WTC11 (cell line): ENCODE results near the gene ABCB6. TPM values are rescaled to one million over a fixed set of nuclear protein-coding genes. Genes with fewer than 3 reads are reported as not detected.

Experiments
- ATAC-seq: fragments of 200-7000 bp; cut with Tn5 transposase; 2 replicates; pipeline ENCODE4 v1.10.0; 2021; ENCODE audit warnings: mild to moderate bottlenecking, moderate library complexity
- CTCF ChIA-PET: fragments of 300-600 bp; sonication (Branson Sonifier 250); formaldehyde crosslinking; loops from one replicate; lab custom pipeline; 2021; ENCODE audit warnings: antibody characterized with exemption; lab: Charles Lee
- POLR2A ChIA-PET: fragments of 350-600 bp; sonication (Branson Sonifier 250); formaldehyde crosslinking; loops from one replicate; lab custom pipeline; 2021; ENCODE audit warnings: antibody characterized with exemption; lab: Charles Lee
- DNase-seq: peaks from one replicate; pipeline ENCODE4 v3.0.0; 2021; ENCODE audit warnings: low spot score
- H3K27ac Mint-ChIP-seq: 2 replicates; pipeline ENCODE4 v1.8.0; 2021; ENCODE audit warnings: mixed read lengths
- H3K27me3 Mint-ChIP-seq: 2 replicates; pipeline ENCODE4 v1.8.0; 2021; ENCODE audit warnings: low read depth, mild to moderate bottlenecking, moderate library complexity, mixed read lengths
- H3K36me3 Mint-ChIP-seq: 2 replicates; pipeline ENCODE4 v1.8.0; 2021; ENCODE audit warnings: mixed read lengths
- H3K4me1 Mint-ChIP-seq: 2 replicates; pipeline ENCODE4 v1.8.0; 2022; ENCODE audit warnings: mixed read lengths
- H3K4me3 Mint-ChIP-seq: 2 replicates; pipeline ENCODE4 v1.8.0; 2021; ENCODE audit warnings: mild to moderate bottlenecking, moderate library complexity, mixed read lengths
- H3K9me3 Mint-ChIP-seq: 2 replicates; pipeline ENCODE4 v1.8.0; 2021; ENCODE audit warnings: mixed read lengths
- CTCF ChIP-seq: fragments of 200-600 bp; IDR thresholded peaks from 2 replicates; pipeline ENCODE4 v1.8.0; 2022; ENCODE audit warnings: antibody characterized with exemption
- ESRRA ChIP-seq: sonication (generic); formaldehyde crosslinking; IDR thresholded peaks from 2 replicates; pipeline ENCODE4 v1.8.1; 2022; ENCODE audit warnings: mild to moderate bottlenecking, missing genetic modification reagents, borderline replicate concordance
- ETV6 ChIP-seq: sonication (generic); formaldehyde crosslinking; IDR thresholded peaks from 2 replicates; pipeline ENCODE4 v1.8.1; 2022; ENCODE audit warnings: mild to moderate bottlenecking, missing genetic modification reagents
- FOXK1 ChIP-seq: sonication (generic); formaldehyde crosslinking; IDR thresholded peaks from 2 replicates; pipeline ENCODE4 v1.8.0; 2022; ENCODE audit warnings: mild to moderate bottlenecking, moderate library complexity, missing genetic modification reagents
- GABPB1 ChIP-seq: sonication (generic); formaldehyde crosslinking; IDR thresholded peaks from 2 replicates; pipeline ENCODE4 v1.8.1; 2023; ENCODE audit warnings: mild to moderate bottlenecking, missing genetic modification reagents
- IRF2 ChIP-seq: sonication (generic); formaldehyde crosslinking; IDR thresholded peaks from 2 replicates; pipeline ENCODE4 v1.8.0; 2022; ENCODE audit warnings: low read depth, missing genetic modification reagents, borderline replicate concordance
- JAZF1 ChIP-seq: fragments of 250-450 bp; sonication (Bioruptor Pico); IDR thresholded peaks from 2 replicates; pipeline ENCODE4 v1.9.0; 2021; ENCODE audit warnings: moderate library complexity, mild to moderate bottlenecking, inconsistent platforms
- NR2C2 ChIP-seq: sonication (generic); formaldehyde crosslinking; IDR thresholded peaks from 2 replicates; pipeline ENCODE4 v1.8.0; 2022; ENCODE audit warnings: mild to moderate bottlenecking, missing genetic modification reagents
- PREB ChIP-seq: sonication (generic); formaldehyde crosslinking; IDR thresholded peaks from 2 replicates; pipeline ENCODE4 v1.8.1; 2022; ENCODE audit warnings: mild to moderate bottlenecking, missing genetic modification reagents, moderate library complexity, borderline replicate concordance
- SMAD3 ChIP-seq: sonication (generic); formaldehyde crosslinking; IDR thresholded peaks from 2 replicates; pipeline ENCODE4 v1.8.0; 2022; ENCODE audit warnings: missing genetic modification reagents, mild to moderate bottlenecking, borderline replicate concordance
- SOX15 ChIP-seq: fragments of 250-450 bp; sonication (Bioruptor Pico); IDR thresholded peaks from 2 replicates; pipeline ENCODE4 v1.9.0; 2021; ENCODE audit warnings: mild to moderate bottlenecking
- ZBTB21 ChIP-seq: sonication (generic); formaldehyde crosslinking; IDR thresholded peaks from 2 replicates; pipeline ENCODE4 v1.8.1; 2023; ENCODE audit warnings: mild to moderate bottlenecking, missing genetic modification reagents, borderline replicate concordance
- ZNF219 ChIP-seq: sonication (generic); formaldehyde crosslinking; IDR thresholded peaks from 2 replicates; pipeline ENCODE4 v1.8.0; 2023; ENCODE audit warnings: missing genetic modification reagents, mild to moderate bottlenecking, borderline replicate concordance
- ZNF232 ChIP-seq: sonication (generic); formaldehyde crosslinking; IDR thresholded peaks from 2 replicates; pipeline ENCODE4 v1.8.0; 2022; ENCODE audit warnings: mild to moderate bottlenecking, missing genetic modification reagents
- ZNF532 ChIP-seq: fragments of 250-450 bp; sonication (Bioruptor Pico); IDR thresholded peaks from 2 replicates; pipeline ENCODE4 v1.9.0; 2021; ENCODE audit warnings: mild to moderate bottlenecking, borderline replicate concordance
- ZSCAN18 ChIP-seq: fragments of 250-450 bp; sonication (Bioruptor Pico); IDR thresholded peaks from 2 replicates; pipeline ENCODE4 v2.1.2; 2022; ENCODE audit warnings: mild to moderate bottlenecking, moderate library complexity
- total RNA-seq: library from RNA; stranded (reverse); gene quantifications from 3 replicates; pipeline ENCODE4 v1.2.3, GENCODE V29; 2021
- TF ChIP-seq, protein P1 (sequence below): fragments of 250-450 bp; sonication (Bioruptor Pico); IDR thresholded peaks from 2 replicates; pipeline ENCODE4 v1.9.0; 2021; ENCODE audit warnings: moderate library complexity, mild to moderate bottlenecking, inconsistent platforms, borderline replicate concordance
- TF ChIP-seq, protein P2 (sequence below): sonication (generic); formaldehyde crosslinking; IDR thresholded peaks from 2 replicates; pipeline ENCODE4 v1.8.0; 2022; ENCODE audit warnings: mild to moderate bottlenecking, missing genetic modification reagents
- TF ChIP-seq, protein P3 (sequence below): sonication (generic); formaldehyde crosslinking; conservative IDR thresholded peaks from 2 replicates; pipeline ENCODE4 v1.8.1; 2023; ENCODE audit warnings: mild to moderate bottlenecking, low read depth, missing genetic modification reagents, moderate library complexity
- TF ChIP-seq, protein P4 (sequence below): sonication (generic); formaldehyde crosslinking; IDR thresholded peaks from 2 replicates; pipeline ENCODE4 v1.8.0; 2022; ENCODE audit warnings: mild to moderate bottlenecking, missing genetic modification reagents

ABCB6 gene
- total RNA-seq, 1 experiment from 2014 or later: 44.8 TPM

DNA sequence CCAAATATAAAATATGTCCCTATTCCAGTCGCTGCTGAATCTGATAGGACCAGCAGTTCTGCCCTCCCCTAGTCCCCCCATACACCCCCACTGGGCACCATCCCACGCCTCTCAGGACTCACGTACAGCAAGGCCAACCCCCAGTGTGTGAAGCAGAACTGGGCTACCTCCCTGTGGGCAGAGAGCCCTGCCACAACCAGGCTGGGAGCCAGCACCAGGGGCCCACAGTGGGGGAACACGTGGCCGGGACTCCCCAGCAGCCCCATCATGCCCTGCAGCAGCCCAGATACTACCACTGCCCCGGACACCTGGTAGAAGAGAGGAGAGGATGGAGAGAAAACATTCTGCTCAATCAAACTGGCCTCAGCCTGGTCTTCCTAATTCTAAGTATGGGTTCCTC lies 50.2 kb downstream of the ABCB6 start:
- CTCF ChIA-PET: interaction anchor here (0.6 kb wide), 1 partner anchor 43 kb away, joined by 3 read pairs; no protein-coding TSS in a partner anchor
- no peak for TF ChIP-seq ZSCAN18 (CRISPR knock-in tag)
- TF ChIP-seq NR2C2 (CRISPR knock-in tag): no peak
- TF ChIP-seq ZNF532: no peak
- TF ChIP-seq, protein P1, sequence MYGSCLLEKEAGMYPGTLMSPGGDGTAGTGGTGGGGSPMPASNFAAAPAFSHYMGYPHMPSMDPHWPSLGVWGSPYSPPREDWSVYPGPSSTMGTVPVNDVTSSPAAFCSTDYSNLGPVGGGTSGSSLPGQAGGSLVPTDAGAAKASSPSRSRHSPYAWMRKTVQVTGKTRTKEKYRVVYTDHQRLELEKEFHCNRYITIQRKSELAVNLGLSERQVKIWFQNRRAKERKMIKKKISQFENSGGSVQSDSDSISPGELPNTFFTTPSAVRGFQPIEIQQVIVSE (CRISPR knock-in tag): no peak
- no peak for TF ChIP-seq SMAD3
- no peak for TF ChIP-seq PREB (CRISPR knock-in tag)
- no peak for TF ChIP-seq SOX15 (CRISPR knock-in tag)
- no peak for TF ChIP-seq JAZF1 (CRISPR knock-in tag)
- no peak for TF ChIP-seq IRF2 (CRISPR knock-in tag)
- no peak for TF ChIP-seq CTCF
- TF ChIP-seq, protein P2, sequence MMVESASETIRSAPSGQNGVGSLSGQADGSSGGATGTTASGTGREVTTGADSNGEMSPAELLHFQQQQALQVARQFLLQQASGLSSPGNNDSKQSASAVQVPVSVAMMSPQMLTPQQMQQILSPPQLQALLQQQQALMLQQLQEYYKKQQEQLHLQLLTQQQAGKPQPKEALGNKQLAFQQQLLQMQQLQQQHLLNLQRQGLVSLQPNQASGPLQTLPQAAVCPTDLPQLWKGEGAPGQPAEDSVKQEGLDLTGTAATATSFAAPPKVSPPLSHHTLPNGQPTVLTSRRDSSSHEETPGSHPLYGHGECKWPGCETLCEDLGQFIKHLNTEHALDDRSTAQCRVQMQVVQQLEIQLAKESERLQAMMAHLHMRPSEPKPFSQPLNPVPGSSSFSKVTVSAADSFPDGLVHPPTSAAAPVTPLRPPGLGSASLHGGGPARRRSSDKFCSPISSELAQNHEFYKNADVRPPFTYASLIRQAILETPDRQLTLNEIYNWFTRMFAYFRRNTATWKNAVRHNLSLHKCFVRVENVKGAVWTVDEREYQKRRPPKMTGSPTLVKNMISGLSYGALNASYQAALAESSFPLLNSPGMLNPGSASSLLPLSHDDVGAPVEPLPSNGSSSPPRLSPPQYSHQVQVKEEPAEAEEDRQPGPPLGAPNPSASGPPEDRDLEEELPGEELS (CRISPR knock-in tag): no peak
- TF ChIP-seq ESRRA (CRISPR knock-in tag): no peak
- TF ChIP-seq ZBTB21 (CRISPR knock-in tag): no peak
- no peak for TF ChIP-seq ZNF232 (CRISPR knock-in tag)
- no peak for TF ChIP-seq ETV6 (CRISPR knock-in tag)
- TF ChIP-seq FOXK1: no peak
- TF ChIP-seq, protein P3, sequence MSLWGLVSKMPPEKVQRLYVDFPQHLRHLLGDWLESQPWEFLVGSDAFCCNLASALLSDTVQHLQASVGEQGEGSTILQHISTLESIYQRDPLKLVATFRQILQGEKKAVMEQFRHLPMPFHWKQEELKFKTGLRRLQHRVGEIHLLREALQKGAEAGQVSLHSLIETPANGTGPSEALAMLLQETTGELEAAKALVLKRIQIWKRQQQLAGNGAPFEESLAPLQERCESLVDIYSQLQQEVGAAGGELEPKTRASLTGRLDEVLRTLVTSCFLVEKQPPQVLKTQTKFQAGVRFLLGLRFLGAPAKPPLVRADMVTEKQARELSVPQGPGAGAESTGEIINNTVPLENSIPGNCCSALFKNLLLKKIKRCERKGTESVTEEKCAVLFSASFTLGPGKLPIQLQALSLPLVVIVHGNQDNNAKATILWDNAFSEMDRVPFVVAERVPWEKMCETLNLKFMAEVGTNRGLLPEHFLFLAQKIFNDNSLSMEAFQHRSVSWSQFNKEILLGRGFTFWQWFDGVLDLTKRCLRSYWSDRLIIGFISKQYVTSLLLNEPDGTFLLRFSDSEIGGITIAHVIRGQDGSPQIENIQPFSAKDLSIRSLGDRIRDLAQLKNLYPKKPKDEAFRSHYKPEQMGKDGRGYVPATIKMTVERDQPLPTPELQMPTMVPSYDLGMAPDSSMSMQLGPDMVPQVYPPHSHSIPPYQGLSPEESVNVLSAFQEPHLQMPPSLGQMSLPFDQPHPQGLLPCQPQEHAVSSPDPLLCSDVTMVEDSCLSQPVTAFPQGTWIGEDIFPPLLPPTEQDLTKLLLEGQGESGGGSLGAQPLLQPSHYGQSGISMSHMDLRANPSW (CRISPR knock-in tag): no peak
- TF ChIP-seq GABPB1 (CRISPR knock-in tag): no peak
- TF ChIP-seq, protein P4, sequence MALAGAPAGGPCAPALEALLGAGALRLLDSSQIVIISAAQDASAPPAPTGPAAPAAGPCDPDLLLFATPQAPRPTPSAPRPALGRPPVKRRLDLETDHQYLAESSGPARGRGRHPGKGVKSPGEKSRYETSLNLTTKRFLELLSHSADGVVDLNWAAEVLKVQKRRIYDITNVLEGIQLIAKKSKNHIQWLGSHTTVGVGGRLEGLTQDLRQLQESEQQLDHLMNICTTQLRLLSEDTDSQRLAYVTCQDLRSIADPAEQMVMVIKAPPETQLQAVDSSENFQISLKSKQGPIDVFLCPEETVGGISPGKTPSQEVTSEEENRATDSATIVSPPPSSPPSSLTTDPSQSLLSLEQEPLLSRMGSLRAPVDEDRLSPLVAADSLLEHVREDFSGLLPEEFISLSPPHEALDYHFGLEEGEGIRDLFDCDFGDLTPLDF (CRISPR knock-in tag): no peak
- no peak for TF ChIP-seq ZNF219
- H3K4me1 Mint-ChIP-seq: 0 out of 2 replicates have a peak, but pooled peaks cover 3% of the 10 kb centered on the region
- H3K27ac Mint-ChIP-seq: no peak overlapping the region
- no peak for DNase-seq
- no peaks in the 10 kb centered on the region for H3K9me3 Mint-ChIP-seq
- no peak overlapping the region for H3K4me3 Mint-ChIP-seq
- POLR2A ChIA-PET: no interaction called here
- H3K36me3 Mint-ChIP-seq: no peaks in the 10 kb centered on the region
- no peaks in the 10 kb centered on the region; the same call in 1 of the 2 replicates for H3K27me3 Mint-ChIP-seq
- no peak for ATAC-seq
